Non-pigmented ciliary epithelial cell (primary cell): ENCODE data around the gene KRTAP2-2.
"Not testable (repeated sequence)": the region's sequence is repeated elsewhere in the genome, so short reads cannot be mapped to it uniquely, and the experiment has no call there.

Experiments used
- DNase-seq: peaks from one replicate; pipeline ENCODE4 v3.0.0-alpha.2; 2010; ENCODE audit warnings: low read depth

KRTAP2-2 gene

DNA sequence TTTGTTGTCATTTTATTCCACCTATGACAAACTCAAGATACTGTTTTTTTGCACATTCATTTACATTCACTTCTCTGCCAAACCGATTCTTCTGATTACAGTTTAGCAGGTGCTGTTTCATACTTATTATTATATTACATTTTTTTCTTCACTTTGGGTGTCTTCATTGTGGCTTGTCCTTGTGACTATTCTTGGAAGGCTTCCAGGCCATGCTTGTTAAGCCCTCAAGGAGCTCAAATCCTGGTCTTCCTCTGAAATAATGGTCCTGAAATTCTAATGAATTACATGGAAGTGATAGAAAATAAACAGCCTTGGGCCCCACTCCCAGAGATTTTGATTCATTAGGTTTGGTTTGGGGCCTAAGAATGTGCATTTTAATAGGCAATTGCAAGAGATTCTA lies 9.3 kb upstream of the KRTAP2-2 start:
- DNase-seq, result no peak

- no peak for DNase-seq
These were observed 8.4 kb upstream of the KRTAP2-2 start for GRCh38 chr17:41063449-41063848.

GRCh38 chr17:41061964-41062363 lies 6.9 kb upstream of the KRTAP2-2 start:
- peak; percentile 93 for DNase-seq

GRCh38 chr17:41060052-41060604 lies 5.1 kb upstream of the KRTAP2-2 start, which contains the start of gene KRTAP2-3:
KRTAP2-3 (minus strand) TSS chr17:41060114; CDS start chr17:41060050, 64 bp downstream.
- peak; percentile 92 for DNase-seq

- DNase-seq, result peak; percentile 86
These were observed 4.4 kb upstream of the KRTAP2-2 start for GRCh38 chr17:41059276-41060051.

GRCh38 chr17:41058741-41059140 lies 3.7 kb upstream of the KRTAP2-2 start:
- DNase-seq, result no peak

GRCh38 chr17:41057547-41057946 lies 2.5 kb upstream of the KRTAP2-2 start:
- DNase-seq, result no peak

GRCh38 chr17:41054556-41054955 lies 474 bp downstream of the KRTAP2-2 start:
- not testable (repeated sequence) for DNase-seq

DNA sequence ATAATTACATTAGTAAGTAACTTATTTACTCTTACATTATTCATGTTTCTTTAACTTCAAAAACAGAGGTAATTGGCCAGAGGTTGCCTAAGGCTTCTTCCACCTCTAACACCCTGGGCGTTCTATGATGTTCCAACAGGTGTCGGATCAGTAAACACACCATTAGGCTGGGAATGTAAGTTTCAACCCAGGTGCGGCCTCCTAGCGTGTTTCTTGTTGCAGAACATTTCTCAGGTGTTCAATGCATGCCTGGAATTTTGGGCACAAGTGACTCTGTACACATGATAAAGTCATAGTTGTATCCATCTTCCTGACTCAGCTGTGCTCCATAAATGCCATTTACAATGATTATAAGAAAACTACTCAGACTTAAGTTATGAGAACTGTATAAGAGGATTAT lies 1.0 kb downstream of the KRTAP2-2 start:
- no peak for DNase-seq

GRCh38 chr17:41052566-41052965 lies 2.5 kb downstream of the KRTAP2-2 start:
- DNase-seq, result no peak

DNA sequence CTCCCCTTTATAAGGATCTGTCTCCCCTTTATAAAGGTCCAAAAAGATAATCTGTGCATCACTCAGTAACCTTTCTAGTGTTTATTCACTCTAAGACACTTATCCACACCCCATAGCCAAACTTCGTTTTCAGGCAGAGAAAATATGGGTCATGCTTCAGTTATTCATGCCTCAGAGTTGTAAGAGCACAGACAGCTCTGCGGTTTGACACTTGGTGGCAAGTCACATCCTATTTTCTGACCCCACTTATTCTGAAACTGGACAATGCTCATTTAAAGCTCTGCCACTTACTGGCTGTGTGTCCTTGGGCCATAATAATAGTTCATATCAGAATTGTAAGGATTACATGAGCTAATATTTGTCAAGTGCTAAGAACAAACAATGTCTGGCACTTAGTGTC lies 5.9 kb downstream of the KRTAP2-2 start:
- DNase-seq, result peak; percentile 67

DNA sequence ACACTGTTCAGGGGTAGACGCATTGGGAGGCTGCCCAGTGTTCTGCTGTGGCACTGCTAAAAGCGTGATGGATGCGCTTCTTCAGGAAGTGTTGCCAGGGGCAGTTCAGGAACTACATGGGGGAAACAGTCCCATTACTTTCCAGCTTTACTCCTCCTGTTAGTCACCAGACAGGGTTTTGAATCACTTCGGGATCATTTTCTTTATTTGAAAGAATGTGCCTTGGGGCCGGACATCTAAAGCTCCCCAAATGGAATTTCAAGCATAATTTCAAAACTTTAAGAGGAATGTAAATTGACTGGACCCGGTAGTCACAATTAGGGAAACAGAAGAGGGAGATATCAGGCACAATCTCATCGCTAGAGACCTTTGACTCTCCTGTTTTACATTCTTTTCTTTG lies 6.6 kb downstream of the KRTAP2-2 start:
- no peak for DNase-seq

DNA sequence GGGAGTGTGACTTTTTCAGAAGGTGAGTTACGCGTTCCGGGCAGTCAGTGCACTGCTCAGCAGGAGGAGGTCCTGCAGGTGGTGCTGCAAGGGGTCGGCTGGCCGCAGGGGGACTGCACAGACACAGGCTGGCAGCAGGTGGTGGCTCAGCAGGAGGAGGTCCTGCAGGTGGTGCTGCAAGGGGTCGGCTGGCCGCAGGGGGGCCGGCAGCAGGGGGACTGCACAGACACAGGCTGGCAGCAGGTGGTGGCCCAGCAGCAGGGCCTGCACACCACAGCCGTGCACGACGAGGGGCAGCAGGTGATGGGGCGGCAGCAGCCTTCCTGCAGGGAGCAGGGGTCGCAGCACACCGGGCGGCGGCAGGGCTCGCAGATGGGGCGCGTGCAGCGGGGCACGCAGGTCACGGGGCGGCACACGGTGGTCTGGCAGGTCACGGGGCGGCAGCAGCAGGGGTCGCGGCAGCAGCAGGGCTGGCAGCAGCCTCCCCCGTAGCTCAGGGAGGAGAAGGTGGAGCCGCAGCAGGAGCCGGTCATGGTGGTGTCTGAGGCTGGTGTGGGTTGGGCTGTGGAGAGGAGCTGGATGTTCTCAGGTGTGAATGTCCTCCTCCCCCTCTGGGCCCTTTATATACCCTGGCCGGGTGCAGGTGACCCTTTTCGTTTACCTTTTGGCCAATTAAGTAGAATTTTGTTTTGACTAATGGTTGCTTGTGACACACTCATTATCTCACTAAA lies 8.1 kb downstream of the KRTAP2-2 start, which contains the start of gene KRTAP2-1:
KRTAP2-1 (minus strand) TSS at position 582 of the 731 bp plus-strand sequence; CDS start at position 533, 49 bp downstream.
- DNase-seq, result not testable (repeated sequence)

DNA sequence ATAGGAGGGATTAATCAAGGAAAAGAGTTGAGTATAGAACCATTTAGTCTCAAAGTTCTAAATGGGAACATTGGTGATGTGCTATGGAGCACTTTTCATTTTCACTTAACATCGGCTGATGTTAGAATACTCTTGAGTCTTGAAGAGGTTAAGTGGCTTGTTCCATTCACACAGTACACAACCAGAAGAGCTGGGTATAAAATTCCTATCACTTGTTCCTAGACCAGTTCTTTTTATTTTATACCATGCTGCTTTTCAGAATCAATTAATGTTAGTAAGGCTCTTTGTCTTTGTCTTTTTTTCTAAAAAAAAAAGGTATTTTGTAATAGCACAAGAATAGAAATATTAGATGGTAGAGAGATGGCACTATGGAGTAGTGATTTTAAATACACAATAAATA lies 12.1 kb downstream of the KRTAP2-2 start:
- no peak for DNase-seq

DNA sequence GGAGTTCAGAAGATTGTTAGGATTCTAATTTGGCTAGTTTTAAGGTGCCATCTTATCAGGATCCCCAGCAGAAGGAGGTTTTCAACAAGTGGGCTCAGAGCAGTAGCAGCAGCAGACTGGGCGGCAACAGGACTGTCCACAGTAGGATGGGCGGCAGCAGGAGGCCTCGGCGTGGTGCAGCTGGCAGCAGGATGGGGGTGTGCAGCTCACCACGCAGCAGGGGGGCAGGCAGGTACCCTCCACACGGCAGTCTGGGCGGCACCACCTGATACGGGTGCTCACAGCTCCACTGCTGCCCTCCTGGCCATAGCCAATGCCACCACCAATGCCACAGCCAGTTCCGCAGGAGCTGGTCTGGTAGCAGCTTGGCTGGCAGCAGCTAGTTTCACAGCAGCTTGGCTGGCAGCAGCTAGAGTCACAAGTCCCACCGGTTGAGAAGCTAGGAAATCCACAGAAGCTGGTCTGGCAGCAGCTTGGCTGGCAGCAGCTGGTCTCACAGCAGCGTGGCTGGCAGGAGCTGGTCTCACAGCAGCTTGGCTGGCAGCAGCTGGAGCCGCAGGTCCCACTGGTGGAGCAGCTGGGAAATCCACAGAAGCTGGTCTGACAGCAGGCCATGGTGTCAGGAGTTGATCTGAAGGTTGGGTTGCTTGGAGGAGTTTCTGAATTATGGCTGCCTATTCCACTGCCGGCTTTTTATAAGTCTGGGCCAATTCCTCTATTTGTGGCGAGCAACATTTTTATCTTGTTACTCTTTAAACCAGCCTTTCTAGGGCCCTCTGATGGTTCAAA lies 14.1 kb downstream of the KRTAP2-2 start, which contains the start of gene KRTAP1-1:
KRTAP1-1 (minus strand) TSS at position 668 of the 789 bp plus-strand sequence; CDS start at position 615, 53 bp downstream.
- DNase-seq, result not testable (repeated sequence)

DNA sequence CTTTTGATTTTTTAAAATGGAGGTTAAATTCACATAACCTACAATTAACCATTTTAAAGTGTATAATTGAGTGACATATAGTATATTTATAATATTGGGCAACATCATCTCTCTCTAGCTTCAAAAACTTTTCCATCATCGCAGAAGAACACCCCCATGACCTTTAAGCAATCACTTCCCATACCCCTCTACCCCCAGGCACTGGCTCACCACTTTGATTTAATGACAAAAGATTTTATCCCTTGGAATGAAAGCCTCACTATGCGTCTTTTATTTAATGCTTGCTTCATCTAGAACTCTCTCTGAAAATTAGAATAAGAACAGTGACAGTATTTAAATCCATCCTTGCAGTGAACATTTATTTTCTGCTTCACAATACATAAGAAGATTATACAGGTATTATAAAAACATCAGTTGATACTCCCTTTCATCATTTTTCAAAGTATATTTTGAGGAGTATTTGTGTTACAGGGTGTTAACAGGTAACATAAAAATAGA lies 17.1 kb downstream of the KRTAP2-2 start:
- no peak for DNase-seq

- not testable (repeated sequence) for DNase-seq
These were observed 20.6 kb downstream of the KRTAP2-2 start, which contains the start of gene KRTAP1-3 for GRCh38 chr17:41034346-41034935. KRTAP1-3 (minus strand) TSS chr17:41034874; CDS start chr17:41034821, 53 bp downstream.

- DNase-seq, result no peak
These were observed 25.3 kb downstream of the KRTAP2-2 start, which contains the start of gene KRTAP1-4 for GRCh38 chr17:41029633-41030245. KRTAP1-4 (minus strand) TSS chr17:41030195; CDS start chr17:41030078, 117 bp downstream.

DNA sequence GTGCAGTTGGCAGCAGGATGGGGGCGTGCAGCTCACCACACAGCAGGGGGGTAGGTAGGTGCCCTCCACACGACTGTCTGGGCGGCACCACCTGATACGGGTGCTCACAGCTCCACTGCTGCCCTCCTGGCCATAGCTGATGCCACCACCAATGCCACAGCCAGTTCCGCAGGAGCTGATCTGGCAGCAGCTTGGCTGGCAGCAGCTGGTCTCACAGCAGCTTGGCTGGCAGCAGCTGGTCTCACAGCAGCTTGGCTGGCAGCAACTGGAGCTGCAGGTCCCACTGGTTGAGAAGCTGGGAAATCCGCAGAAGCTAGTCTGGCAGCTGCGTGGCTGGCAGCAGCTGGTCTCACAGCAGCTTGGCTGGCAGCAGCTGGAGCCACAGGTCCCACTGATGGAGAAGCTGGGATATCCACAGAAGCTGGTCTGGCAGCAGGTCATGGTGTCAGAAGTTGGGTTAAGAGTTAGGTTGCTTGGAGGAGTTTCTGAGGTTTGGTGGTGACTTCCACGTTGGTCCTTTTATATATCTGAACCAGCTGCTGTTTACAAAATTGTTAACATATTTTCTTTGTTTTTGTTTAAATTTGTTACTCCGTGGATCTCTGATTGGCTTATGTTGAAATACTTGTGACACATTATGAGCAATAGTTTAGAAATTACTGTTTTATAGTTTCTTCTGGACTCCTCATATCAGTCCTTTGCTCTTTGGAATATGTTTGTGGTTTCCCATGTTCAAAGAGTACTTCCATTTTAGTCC lies 28.1 kb downstream of the KRTAP2-2 start, which contains the start of gene KRTAP1-5:
KRTAP1-5 (minus strand) TSS at position 494 of the 757 bp plus-strand sequence; CDS start at position 441, 53 bp downstream.
- peak; percentile 62 for DNase-seq

DNA sequence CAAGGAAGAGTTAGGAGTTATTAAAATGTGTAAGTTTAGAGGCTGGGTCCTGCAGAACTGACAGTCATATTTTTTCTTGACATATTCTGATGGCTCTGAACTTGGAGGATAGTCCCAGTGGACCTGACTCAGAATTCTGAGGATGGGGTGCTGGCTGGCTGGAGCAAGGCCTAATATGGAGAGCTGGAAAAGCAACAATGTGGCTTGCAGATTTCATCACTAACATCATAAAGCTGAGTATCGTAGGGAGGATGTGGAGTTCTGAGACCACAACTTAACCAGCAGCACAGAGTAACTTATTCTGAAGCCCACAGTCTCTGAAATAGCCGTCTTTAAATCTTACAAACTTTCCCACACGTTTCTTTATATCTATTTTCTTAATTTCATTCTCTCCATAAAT lies 30.3 kb downstream of the KRTAP2-2 start:
- DNase-seq, result no peak
